ENCODE measurements around the gene TUSC2. TPM values are rescaled to one million over a fixed set of nuclear protein-coding genes. Genes with fewer than 3 reads are reported as not detected.

TUSC2 gene
- total RNA-seq, 1 experiment from 2014 or later: 38.3 TPM

Other genes with a start within 250 kb of the TUSC2 start
- gene RBM5, start 239.3 kb downstream of the TUSC2 start, total RNA-seq (2022): 145 and 166 TPM in 2 replicates
- 11.3 and 16.5 TPM in 2 replicates for gene SEMA3F, start 172.9 kb downstream of the TUSC2 start, total RNA-seq (2022)
- gene GNAT1, start 136.6 kb downstream of the TUSC2 start, total RNA-seq (2022): 0.50 TPM in 1 of 2 replicates, not detected in the other
- gene SLC38A3, start 123.0 kb downstream of the TUSC2 start, total RNA-seq (2022): 11.4 and 16.8 TPM in 2 replicates
- 59.3 and 62.0 TPM in 2 replicates for gene GNAI2, start 92.0 kb downstream of the TUSC2 start, total RNA-seq (2022)
- 19.7 and 21.8 TPM in 2 replicates for gene SEMA3B, start 59.1 kb downstream of the TUSC2 start, total RNA-seq (2022)
- gene LSMEM2, start 49.1 kb downstream of the TUSC2 start, total RNA-seq (2022): not detected in 2 replicates
- 88.0 and 89.5 TPM in 2 replicates for gene IFRD2, start 35.8 kb downstream of the TUSC2 start, total RNA-seq (2022)
- 5.2 and 6.8 TPM in 2 replicates for gene HYAL3, start 28.8 kb downstream of the TUSC2 start, total RNA-seq (2022)
- 6.7 and 8.2 TPM in 2 replicates for gene NAA80, start 28.8 kb downstream of the TUSC2 start, total RNA-seq (2022)
- 2.3 and 2.6 TPM in 2 replicates for gene HYAL1, start 24.6 kb downstream of the TUSC2 start, total RNA-seq (2022)
- gene HYAL2, start 5.5 kb downstream of the TUSC2 start, total RNA-seq (2022): 30.1 and 31.6 TPM in 2 replicates
- 26.7 and 28.1 TPM in 2 replicates for gene RASSF1, start 12.6 kb upstream of the TUSC2 start, total RNA-seq (2022)
- gene ZMYND10, start 17.5 kb upstream of the TUSC2 start, total RNA-seq (2022): 0.23 and 0.29 TPM in 2 replicates
- gene NPRL2, start 22.6 kb upstream of the TUSC2 start, total RNA-seq (2022): 23.7 and 29.8 TPM in 2 replicates
- gene CYB561D2, start 22.6 kb upstream of the TUSC2 start, total RNA-seq (2022): 21.2 and 21.4 TPM in 2 replicates
- 23.9 TPM in 2 replicates for gene TMEM115, start 31.3 kb upstream of the TUSC2 start, total RNA-seq (2022)
- 0.25 and 0.35 TPM in 2 replicates for gene CACNA2D2, start 175.4 kb upstream of the TUSC2 start, total RNA-seq (2022)
- 1.6 and 2.1 TPM in 2 replicates for gene C3orf18, start 239.5 kb upstream of the TUSC2 start, total RNA-seq (2022)
- 12.6 and 14.3 TPM in 2 replicates for gene HEMK1, start 241.3 kb upstream of the TUSC2 start, total RNA-seq (2022)